ENCODE data around the gene PGA5.

The PGA5 gene

DNA sequence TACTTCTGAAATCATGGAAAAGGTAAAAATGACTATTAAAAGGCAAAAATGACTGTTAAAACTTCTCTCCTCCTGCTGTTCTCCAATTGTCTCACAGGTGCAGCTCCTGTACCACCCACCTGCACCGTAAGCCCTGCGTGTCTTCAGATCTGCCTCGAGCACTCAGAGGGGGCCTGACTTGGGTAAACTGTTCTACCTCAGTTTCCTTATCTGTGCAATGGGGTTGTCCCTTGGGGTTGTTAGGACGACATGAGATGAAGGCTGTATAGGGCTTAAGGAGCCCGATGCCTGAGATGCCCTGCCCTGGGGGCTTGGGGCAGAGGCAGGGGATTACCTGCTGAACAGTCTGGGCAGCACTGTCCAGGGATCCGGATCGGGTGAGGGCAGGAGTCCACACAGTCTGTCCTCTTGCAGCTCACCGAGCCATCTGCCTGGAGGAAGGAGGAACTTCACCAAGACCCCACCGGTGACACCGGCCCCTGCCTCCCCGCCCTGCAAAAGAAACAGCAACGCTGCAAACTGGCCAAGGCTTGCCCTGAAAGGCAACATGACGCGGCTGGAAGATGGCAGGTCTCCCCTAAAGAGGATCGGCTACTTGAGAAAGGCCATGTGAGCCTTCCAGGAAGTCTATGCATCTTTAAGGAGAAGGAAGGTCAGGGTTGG is 27.7 kb downstream of the PGA5 start:
- FAIRE-seq (no peak), DNase-seq (ENCODE audit: insufficient read length, low spot score) (no peak)
- TF ChIP-seq, protein P1, sequence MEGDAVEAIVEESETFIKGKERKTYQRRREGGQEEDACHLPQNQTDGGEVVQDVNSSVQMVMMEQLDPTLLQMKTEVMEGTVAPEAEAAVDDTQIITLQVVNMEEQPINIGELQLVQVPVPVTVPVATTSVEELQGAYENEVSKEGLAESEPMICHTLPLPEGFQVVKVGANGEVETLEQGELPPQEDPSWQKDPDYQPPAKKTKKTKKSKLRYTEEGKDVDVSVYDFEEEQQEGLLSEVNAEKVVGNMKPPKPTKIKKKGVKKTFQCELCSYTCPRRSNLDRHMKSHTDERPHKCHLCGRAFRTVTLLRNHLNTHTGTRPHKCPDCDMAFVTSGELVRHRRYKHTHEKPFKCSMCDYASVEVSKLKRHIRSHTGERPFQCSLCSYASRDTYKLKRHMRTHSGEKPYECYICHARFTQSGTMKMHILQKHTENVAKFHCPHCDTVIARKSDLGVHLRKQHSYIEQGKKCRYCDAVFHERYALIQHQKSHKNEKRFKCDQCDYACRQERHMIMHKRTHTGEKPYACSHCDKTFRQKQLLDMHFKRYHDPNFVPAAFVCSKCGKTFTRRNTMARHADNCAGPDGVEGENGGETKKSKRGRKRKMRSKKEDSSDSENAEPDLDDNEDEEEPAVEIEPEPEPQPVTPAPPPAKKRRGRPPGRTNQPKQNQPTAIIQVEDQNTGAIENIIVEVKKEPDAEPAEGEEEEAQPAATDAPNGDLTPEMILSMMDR (IDR thresholded peaks at IDR 0.05; ENCODE audit: insufficient read depth, missing control alignments): no peak

DNA sequence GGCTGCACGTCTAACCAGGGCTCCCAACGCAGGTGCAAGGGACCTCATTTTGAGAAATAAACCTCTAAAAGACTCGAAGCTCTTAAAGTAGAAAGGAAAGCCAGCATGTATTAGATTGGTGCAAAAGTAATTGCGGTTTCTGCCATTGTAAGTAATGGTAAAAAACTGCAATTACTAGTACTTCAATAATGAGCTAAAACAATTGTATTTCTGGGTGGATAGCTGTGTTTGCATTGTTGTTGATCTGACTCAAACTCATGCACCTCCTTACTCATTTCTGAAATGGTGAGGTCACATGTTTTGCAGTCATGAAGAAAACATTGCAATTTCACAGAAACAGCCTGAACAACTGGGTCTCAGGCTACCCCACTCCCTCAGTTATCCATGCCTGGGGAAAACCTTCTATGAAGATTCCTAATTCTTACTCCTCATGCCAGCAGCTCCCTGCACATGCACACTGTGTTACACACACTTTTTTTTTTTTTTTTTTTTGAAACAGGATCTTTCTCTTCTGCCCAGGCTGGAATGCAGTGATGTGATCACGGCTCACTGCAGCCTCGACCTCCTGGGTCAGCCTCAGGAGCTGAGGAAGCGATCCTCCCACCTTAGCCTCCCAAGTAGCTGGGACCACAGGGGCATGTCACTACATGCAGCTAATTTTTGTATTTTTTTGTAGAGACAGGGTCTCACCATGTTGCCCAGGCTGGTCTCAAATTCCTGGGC is 29.5 kb downstream of the PGA5 start:
- DNase-seq (ENCODE audit: insufficient read length, low spot score): no peak
- TF ChIP-seq, protein P1 (IDR thresholded peaks at IDR 0.05; ENCODE audit: insufficient read depth, missing control alignments): no peak
- no peak for FAIRE-seq

DNA sequence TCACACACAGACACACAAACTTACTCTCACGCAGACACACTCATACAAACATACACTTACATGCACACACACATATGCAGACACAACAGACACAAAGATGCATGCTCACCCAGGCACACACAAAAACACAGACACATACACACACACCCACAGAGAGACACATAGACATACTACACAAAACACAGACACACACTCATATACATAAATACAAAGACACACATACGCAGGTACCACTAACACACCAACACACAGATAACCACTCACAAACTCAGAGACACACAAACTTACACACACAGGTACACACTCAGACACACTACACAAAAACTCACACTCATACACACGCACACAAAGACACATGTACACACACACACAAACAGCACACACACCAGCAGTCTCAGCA is 31.8 kb downstream of the PGA5 start:
- DNase-seq (ENCODE audit: insufficient read length, low spot score) (no peak), FAIRE-seq (no peak)
- TF ChIP-seq, protein P1 (IDR thresholded peaks at IDR 0.05; ENCODE audit: insufficient read depth, missing control alignments): no peak

DNA sequence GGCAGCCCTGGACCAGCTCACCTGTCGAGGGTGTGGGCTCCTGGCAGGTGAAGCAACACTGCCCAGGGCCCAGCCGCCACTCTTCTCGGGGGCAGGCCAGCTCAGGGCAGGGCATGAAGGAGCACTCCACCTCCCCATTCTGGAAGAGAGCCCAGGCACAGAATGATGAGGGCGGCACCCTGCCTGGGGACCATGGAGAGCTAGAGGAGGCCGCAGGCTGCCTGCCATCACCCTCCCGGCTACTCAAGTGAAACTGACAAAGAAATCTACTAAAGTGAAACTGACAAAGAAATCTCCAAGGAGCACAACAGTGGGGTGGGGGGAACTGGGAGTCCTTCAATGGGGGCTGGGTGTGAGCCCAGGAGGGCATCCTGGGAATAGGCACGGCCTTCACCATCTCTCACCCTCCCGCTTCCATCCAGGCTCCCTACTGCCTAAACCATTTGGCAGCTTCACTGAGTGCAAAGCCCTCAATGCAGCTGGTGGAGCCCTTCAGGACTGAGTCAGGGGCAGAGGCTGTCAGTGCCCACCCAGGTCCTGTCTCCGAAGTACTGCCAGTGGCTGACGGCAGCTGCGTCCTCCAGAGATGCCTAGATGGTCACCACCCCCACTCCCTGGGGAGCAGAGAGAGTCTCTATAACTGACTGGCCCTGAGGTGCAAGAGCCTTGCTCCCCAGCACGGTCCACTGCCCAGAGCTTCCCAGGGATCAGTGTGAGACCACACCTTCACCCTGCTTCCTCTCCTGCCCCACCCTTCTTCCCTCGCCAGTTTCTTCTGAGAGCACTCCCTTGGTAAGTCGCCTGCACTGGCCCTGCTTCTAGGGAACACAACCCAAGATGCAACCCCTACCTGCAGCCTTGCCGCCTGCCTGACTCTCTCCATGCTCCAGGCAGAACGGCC is 32.5 kb downstream of the PGA5 start:
- FAIRE-seq (no peak), DNase-seq (ENCODE audit: insufficient read length, low spot score) (no peak)
- TF ChIP-seq, protein P1 (IDR thresholded peaks at IDR 0.05; ENCODE audit: insufficient read depth, missing control alignments): no peak

GRCh38 chr11:61274084-61274483 is 33.1 kb downstream of the PGA5 start:
- FAIRE-seq: no peak
- TF ChIP-seq, protein P1 (IDR thresholded peaks at IDR 0.05; ENCODE audit: insufficient read depth, missing control alignments): no peak
- no peak for DNase-seq (ENCODE audit: insufficient read length, low spot score)

DNA sequence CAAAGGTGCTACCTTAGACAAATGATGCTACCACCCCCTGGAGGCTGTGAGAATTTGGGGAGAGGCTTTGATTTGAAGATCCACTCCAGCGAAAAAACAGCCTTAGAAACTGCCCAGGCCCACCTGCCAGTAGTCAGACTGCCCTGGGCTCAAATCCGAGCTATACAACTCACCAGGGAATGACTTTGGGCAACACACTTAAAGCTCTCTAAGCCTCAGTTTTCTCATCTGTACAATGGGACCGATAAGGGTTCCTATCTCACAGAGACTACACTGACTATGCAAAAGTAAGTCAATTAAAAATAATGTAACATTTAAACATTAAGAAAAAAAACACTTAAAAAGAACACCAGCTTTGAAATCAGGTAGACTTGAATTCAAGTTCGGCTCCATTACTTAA is 34.2 kb downstream of the PGA5 start:
- TF ChIP-seq, protein P1 (IDR thresholded peaks at IDR 0.05; ENCODE audit: insufficient read depth, missing control alignments): no peak
- DNase-seq (ENCODE audit: insufficient read length, low spot score) (no peak), FAIRE-seq (no peak)
